HG02610 (cell line): ENCODE measurements around the gene ZBED2.

Experiments used
- ATAC-seq: cut with Tn5 transposase; IDR thresholded peaks from one replicate; pipeline ENCODE4 v1.9.1; 2021; ENCODE audit warnings: mild to moderate bottlenecking, moderate library complexity; ENCODE audit not compliant: unreplicated experiment

ZBED2 gene

DNA sequence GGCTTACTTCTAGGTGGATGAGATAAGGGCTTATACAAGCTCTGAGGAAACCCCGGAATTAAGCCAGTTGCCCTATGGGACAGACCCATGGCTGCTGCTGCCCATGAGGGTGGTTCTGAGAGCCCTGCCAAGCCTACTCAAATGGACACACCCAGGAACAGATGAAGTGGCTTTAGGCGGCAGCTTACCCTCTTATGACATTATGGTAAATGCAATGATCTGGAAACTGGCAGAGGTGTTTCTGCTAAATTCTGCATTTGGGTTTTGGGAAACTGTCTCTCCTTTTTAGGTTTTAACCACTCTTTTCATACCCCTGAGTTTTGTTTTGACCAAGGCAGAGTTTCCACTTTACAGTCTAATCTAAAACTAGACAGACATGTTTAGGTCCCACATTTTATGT, 9.0 kb upstream of the ZBED2 start:
- ATAC-seq, result no peak

DNA sequence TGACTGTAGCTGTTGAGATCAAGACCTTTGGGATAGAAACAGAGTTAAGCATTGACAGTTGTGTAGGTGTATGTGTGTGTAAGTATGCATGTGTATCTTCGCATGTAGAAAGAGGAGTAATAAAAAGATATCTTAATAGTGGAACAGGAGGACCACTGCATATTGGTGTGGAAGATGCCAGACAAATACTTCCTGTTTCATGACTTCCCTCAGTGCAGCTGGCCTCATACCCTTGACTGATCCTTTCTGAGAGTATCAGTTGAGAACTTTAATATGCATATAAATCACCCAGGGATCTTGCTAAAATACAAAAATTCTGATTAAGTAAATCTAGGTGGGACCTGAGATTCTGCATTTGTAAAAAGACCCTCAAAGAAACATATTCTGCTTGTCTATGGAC, 8.5 kb upstream of the ZBED2 start:
- no peak for ATAC-seq

GRCh38 chr3:111601810-111602209, 6.7 kb upstream of the ZBED2 start:
- ATAC-seq, result no peak

DNA sequence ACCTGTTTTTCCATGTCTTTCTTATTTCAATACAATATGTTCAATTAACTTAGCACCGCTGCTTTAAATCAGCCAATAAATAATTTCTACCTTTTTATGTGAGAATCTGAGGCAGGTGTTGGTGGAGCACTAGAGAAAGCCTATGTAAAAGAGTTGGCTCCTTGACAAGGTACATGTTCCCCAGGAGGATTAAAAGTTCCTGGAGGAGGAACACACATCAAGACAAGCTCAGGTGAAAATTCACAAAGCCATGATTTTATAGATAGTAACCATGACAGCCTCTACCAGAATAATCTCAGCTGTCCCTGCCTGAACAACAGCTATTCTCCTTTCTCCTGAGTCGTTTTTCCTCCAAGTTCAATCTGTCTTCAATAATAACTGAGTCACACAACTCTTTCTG, 3.4 kb upstream of the ZBED2 start:
- ATAC-seq, result no peak

GRCh38 chr3:111598139-111598538, 3.0 kb upstream of the ZBED2 start:
- ATAC-seq, result no peak

DNA sequence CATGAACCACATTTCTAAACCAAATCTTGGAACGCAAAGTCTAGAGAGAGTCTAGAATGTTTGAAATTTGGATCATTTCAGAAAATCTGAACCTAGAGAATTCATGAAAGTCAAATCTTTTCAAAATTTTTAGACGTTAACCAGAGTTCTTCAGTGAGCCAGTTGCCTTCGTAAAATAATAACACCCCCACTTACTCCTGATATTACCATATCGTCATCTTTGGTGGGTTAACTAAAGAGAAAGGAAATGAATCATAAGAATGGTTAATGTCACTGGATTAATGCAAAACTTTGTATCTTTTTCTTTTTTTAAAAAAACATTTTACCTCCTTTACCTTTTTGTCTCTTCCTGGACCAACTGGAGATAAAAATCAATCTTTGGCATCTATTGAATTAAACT, 1.2 kb upstream of the ZBED2 start:
- ATAC-seq, result no peak

- no peak for ATAC-seq
These were observed 365 bp downstream of the ZBED2 start for GRCh38 chr3:111594781-111595180.

DNA sequence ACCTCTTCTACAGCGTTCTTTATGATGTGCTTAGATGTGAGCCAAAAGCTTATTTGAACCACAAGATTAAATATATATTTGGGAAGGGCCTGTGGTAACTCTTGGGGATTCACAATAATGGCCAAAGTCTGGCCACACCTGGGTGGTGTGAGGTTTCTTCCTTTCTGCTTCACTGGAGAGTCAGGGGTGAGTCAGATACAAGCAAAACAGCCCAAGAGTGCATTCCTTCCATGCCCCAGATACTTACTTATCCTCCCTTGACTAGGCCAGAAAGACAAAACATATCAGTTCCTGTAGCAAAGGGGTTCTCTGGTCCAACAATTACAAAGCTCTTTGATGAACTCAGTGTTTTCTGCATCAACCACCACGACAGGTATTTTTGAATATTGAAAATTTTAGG, 941 bp downstream of the ZBED2 start:
- peak; percentile 92 for ATAC-seq

DNA sequence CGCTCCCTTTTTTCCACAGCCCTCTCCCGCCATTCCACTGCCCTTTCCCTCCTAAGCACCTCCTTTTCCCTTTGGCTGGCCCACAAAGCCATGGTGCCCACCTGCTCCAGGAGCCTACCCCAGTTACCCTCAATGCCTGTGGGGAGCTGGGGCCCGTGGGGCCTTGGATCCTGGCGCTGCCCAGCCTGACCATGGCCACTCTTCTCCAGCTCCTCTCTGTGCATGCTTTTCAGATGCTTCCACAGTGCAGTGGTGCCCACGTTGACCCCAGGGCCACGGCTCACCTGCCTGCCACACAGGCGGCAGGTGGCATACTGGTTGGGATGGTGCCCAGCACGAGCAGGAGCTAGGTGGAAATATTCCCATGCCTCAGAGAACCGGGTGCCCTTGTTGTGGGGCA, 1.5 kb downstream of the ZBED2 start:
- ATAC-seq, result no peak

DNA sequence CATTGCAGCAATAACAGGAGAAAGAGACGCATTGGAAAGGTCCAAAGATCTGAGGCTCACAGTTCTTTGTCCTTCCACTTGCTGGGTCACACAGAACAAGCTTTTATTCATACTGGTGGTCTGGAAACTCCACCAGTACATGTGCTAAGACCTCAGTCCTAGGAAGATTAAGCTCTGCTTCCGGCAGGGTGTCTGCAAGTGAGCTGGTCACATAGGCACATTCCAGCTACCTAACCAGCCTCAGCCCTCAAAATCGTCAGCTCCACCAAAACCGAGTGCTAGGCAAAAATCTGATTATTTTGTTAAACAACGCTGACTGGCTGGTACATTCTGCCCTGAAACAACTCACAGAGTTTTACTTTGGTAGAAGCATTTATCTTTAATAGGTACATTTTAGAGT, 2.2 kb downstream of the ZBED2 start:
- no peak for ATAC-seq

- ATAC-seq, result no peak
These were observed 3.0 kb downstream of the ZBED2 start for GRCh38 chr3:111592143-111592542.

DNA sequence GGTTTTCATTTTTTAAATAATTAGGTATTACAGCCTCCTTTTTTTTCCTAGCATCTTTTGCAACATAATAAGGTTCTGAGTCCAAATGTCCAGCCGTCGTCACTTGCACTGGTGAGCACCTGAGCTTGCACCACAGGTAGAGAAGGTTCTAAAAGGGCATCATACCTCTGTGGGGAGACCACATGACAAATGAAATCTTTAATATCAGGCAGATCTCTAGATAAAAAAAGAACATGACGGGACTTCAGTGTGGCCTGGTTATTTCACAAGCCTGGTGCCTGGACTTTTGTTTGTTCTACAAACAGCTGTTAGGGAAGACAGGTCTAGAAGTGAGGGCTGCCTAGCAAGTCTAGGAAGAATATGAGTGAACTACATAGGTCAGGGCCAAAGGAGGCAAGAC, 3.6 kb downstream of the ZBED2 start:
- no peak for ATAC-seq

- ATAC-seq, result no peak
These were observed 5.0 kb downstream of the ZBED2 start for GRCh38 chr3:111590143-111590491.

- ATAC-seq, result no peak
These were observed 5.6 kb downstream of the ZBED2 start for GRCh38 chr3:111589303-111590142.

- no peak for ATAC-seq
These were observed 6.6 kb downstream of the ZBED2 start for GRCh38 chr3:111588527-111588926.

DNA sequence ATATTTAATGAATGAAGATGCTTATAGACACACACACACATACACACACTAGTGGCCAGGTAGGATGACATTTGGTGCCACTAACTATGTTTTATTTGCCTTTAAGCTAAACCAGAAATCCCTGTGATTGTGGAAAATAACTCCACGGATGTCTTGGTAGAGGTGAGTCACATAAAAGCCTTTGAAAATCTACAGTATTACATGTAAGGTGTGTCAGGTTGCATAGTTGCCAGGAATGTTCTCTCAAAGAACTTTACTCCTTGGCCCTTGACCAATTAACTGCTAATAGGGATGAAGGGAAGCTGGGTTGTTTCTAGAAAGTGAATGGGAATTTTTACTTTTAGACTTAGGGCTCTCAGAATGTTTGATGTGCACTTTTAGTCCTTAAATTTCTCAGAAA, 9.9 kb downstream of the ZBED2 start:
- no peak for ATAC-seq

- ATAC-seq, result no peak
These were observed 10.4 kb downstream of the ZBED2 start for GRCh38 chr3:111584744-111585143.

DNA sequence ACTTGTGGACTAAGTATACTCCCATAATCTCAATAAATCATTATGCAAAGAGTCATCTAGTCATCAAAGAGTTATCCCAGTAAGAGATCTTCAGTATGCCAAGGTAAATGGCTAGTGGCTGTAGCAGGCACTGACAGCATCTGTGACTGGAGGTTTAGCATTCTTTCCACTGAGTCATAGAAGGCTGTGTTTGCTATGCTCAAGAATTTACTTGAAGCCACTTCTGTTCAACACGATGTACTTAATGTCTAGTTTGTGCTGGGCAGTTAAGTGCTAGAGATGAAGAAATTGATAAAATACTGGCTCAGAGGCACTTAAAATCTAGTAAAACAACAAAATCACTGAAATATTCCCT, 13.0 kb downstream of the ZBED2 start:
- ATAC-seq, result no peak

DNA sequence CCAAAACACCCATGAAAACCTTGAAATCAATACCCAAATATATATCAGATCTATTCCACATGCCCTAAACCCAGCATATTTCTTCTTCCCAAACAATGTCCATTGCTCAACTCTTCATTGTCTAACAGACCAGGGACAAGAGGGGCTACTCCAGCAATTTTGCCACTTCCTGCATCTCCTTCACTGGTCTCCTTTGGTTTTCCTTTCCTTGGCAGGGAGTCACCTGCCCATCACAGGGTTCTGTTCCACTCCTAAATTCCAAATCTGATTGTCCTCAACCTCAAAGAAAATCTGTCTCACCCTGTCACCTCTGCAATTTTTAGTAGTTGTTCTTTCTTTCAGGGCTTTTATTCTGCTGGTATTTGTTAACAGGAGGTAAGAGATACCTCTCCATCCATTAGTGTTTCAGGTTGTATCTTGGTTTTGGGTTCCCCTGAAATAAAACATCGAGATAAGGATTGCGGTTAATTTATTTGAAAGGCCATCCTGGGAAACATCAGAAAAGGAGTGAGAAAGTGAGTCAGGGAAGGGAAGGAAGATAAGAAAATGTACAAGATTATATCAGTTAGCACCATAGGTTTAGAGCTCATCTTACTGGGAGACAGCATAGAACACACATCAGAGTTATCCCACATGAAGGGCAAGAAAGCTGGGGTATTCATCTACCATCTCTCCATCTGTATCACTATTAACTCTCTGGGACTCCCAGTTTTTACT, 13.6 kb downstream of the ZBED2 start:
- no peak for ATAC-seq

DNA sequence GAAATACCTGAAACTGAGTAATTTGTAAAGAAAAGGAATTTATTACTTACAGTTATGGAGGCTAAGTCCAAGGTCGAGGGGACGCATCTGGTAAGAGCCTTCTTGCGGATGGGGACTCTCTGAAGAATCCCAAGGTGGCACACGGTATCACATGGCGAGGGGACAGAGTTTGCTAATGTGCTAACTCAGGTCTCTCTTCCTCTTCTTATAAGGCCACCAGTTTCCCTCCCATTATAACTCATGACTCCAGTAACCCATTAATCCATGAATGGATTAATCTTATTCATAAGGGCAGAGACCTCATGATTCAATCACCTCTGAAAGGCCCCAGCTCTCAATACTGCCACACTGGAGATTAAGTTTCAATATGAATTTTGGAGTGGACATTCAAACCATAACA, 15.7 kb downstream of the ZBED2 start:
- ATAC-seq, result no peak

GRCh38 chr3:111578867-111579266, 16.3 kb downstream of the ZBED2 start:
- no peak for ATAC-seq

- peak; percentile 97 for ATAC-seq
These were observed 17.1 kb downstream of the ZBED2 start for GRCh38 chr3:111577798-111578685.
